LNCAP (cell line): ENCODE measurements around the gene UBE2K.

Experiments used
- CTCF ChIP-seq: fragments of 450-650 bp; IDR thresholded peaks from 2 replicates; pipeline ENCODE4 v1.5.1; 2017; ENCODE audit warnings: mild to moderate bottlenecking

UBE2K gene

GRCh38 chr4:39658756-39659155, 39.2 kb upstream of the UBE2K start:
- 0 out of 2 replicates have a peak, but pooled peaks have one; percentile 22 for TF ChIP-seq CTCF

GRCh38 chr4:39660045-39660444, 37.9 kb upstream of the UBE2K start:
- TF ChIP-seq CTCF = no peak

- TF ChIP-seq CTCF = no peak
Observed at GRCh38 chr4:39660757-39661156, 37.2 kb upstream of the UBE2K start.

GRCh38 chr4:39662683-39663082, 35.3 kb upstream of the UBE2K start:
- no peak for TF ChIP-seq CTCF

GRCh38 chr4:39664828-39665731, 32.9 kb upstream of the UBE2K start:
- TF ChIP-seq CTCF = no peak

- TF ChIP-seq CTCF = no peak
Observed at GRCh38 chr4:39667706-39668105, 30.2 kb upstream of the UBE2K start.

- TF ChIP-seq CTCF = no peak
Observed at GRCh38 chr4:39668887-39669286, 29.0 kb upstream of the UBE2K start.
